ENCODE results near the gene MLXIPL. TPM values are rescaled to one million over a fixed set of nuclear protein-coding genes. Genes with fewer than 3 reads are reported as not detected.

Gene MLXIPL
- polyA plus RNA-seq, 3 donors: 0.15 to 0.24 TPM; not detected in 1

DNA sequence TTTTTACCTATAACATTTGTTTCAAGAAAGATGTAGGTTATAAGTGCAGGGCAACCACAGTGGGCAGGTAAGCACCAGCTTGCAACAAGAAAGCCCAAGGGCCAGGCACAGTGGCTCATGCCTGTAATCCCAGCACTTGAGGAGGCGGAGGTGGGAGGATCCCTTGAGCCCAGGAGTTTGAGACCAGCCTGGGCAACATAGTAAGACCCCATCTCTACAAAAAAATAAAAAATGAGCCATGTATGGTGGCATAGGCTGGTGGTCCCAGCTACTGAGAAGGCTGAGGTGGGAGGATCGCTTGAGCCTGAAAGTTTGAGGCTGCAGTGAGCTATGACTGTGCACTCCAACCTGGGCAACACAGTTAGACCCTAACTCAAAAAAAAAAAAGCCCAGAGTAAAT lies 79.6 kb downstream of the MLXIPL start:
- TF ChIP-seq, protein P1, sequence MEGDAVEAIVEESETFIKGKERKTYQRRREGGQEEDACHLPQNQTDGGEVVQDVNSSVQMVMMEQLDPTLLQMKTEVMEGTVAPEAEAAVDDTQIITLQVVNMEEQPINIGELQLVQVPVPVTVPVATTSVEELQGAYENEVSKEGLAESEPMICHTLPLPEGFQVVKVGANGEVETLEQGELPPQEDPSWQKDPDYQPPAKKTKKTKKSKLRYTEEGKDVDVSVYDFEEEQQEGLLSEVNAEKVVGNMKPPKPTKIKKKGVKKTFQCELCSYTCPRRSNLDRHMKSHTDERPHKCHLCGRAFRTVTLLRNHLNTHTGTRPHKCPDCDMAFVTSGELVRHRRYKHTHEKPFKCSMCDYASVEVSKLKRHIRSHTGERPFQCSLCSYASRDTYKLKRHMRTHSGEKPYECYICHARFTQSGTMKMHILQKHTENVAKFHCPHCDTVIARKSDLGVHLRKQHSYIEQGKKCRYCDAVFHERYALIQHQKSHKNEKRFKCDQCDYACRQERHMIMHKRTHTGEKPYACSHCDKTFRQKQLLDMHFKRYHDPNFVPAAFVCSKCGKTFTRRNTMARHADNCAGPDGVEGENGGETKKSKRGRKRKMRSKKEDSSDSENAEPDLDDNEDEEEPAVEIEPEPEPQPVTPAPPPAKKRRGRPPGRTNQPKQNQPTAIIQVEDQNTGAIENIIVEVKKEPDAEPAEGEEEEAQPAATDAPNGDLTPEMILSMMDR (IDR thresholded peaks at IDR 0.05): no peak
- peaks cover 75% of the 10 kb centered on the region for H3K79me2 ChIP-seq (ENCODE audit: insufficient read depth, low read length)
- intact Hi-C loops (cut with micrococcal nuclease): no loop called here
- H3K4me3 ChIP-seq (replicated peaks in 1 of 3; ENCODE audit: low read depth in 2 of 3, low read length in 3 of 3): no peak overlapping the region
- no peaks in the 10 kb centered on the region for H3K9me3 Mint-ChIP-seq
- H2AFZ ChIP-seq (ENCODE audit: insufficient read depth, low read depth, low read length, poor library complexity, severe bottlenecking): no peak overlapping the region
- no peaks in the 10 kb centered on the region for H3K9me3 ChIP-seq (replicated peaks in 1 of 2; ENCODE audit: control insufficient read depth in 1 of 2, insufficient read depth in 1 of 2, low read length in 2 of 2)
- peak overlapping the region in 1 of 7 donors; percentile 42 for H3K27ac Mint-ChIP-seq
- H3K27me3 Mint-ChIP-seq (ENCODE audit: low read depth in 3 of 3): no peaks in the 10 kb centered on the region
- H3K4me1 Mint-ChIP-seq: peaks cover 6% of the 10 kb centered on the region
- no peak overlapping the region for H3K4me2 ChIP-seq (replicated peaks; ENCODE audit: extremely low read depth, low read length, poor library complexity, severe bottlenecking)
- H3K36me3 ChIP-seq (replicated peaks in 1 of 2; ENCODE audit: control insufficient read depth in 1 of 2, insufficient read depth in 2 of 2, low read length in 2 of 2): peaks cover 48 to 81% of the 10 kb centered on the region in 2 donors
- 83% methylated on average over 1 of the region's 2 CpGs for WGBS (ENCODE audit: insufficient coverage)
- H3K4me1 ChIP-seq (ENCODE audit: control insufficient read depth in 1 of 2, insufficient read depth in 2 of 2, low read length in 2 of 2): no peaks in the 10 kb centered on the region
- no peak overlapping the region for H3K9ac ChIP-seq (ENCODE audit: insufficient read depth, low read length, poor library complexity, severe bottlenecking)
- no peaks in the 10 kb centered on the region for H3K27me3 ChIP-seq (ENCODE audit: control insufficient read depth in 2 of 2, insufficient read depth in 2 of 2, low read length in 2 of 2)
- peaks cover 60 to 91% of the 10 kb centered on the region in 2 donors for H3K36me3 Mint-ChIP-seq
- DNase-seq: no peak
- no peak overlapping the region for H3K4me3 Mint-ChIP-seq
- no peak overlapping the region for H3K27ac ChIP-seq (ENCODE audit: low read depth in 1 of 2, low read length in 2 of 2)
- H4K20me1 ChIP-seq (ENCODE audit: insufficient read depth, low read length): peaks cover 84% of the 10 kb centered on the region

Other genes starting within 250 kb of the MLXIPL start
- gene FZD9, start 190.7 kb downstream of the MLXIPL start, polyA plus RNA-seq: under 1 TPM in 2 of 3 donors, not detected in 1; 0.07 to 0.11 TPM
- gene BAZ1B, start 102.2 kb downstream of the MLXIPL start, polyA plus RNA-seq: 10 to 100 TPM in 1 of 3 donors, 1 to 10 TPM in 2; 2.5 to 12.1 (median 5.0) TPM
- 10 to 100 TPM; 53.5 to 73.8 (median 68.7) TPM for gene BCL7B, start 66.8 kb downstream of the MLXIPL start, polyA plus RNA-seq
- gene TBL2, start 45.9 kb downstream of the MLXIPL start, polyA plus RNA-seq: 10 to 100 TPM; 10.4 to 40.1 (median 26.2) TPM
- not detected for gene VPS37D, start 43.3 kb upstream of the MLXIPL start, polyA plus RNA-seq
- gene DNAJC30, start 58.9 kb upstream of the MLXIPL start, polyA plus RNA-seq: 1 to 10 TPM; 2.4 to 5.2 (median 3.2) TPM
- 10 to 100 TPM; 44.5 to 51.9 (median 51.1) TPM for gene BUD23, start 59.1 kb upstream of the MLXIPL start, polyA plus RNA-seq
- 1 to 10 TPM in 1 of 3 donors, under 1 TPM in 2; 0.27 to 2.7 (median 0.37) TPM for gene STX1A, start 95.1 kb upstream of the MLXIPL start, polyA plus RNA-seq
- gene ABHD11, start 114.3 kb upstream of the MLXIPL start, polyA plus RNA-seq: 10 to 100 TPM; 20.3 to 23.5 (median 22.1) TPM
- not detected for gene CLDN3, start 145.7 kb upstream of the MLXIPL start, polyA plus RNA-seq
- under 1 TPM in 1 of 3 donors, not detected in 2; 0.01 TPM for gene CLDN4, start 206.5 kb upstream of the MLXIPL start, polyA plus RNA-seq
- gene METTL27, start 218.0 kb upstream of the MLXIPL start, polyA plus RNA-seq: 1 to 10 TPM; 1.1 to 2.1 (median 1.2) TPM
- gene TMEM270, start 236.6 kb upstream of the MLXIPL start, polyA plus RNA-seq: not detected

Measured in CD14-positive monocyte (primary cell).